Measurements from ENCODE around the gene COL5A1.

COL5A1 gene

DNA sequence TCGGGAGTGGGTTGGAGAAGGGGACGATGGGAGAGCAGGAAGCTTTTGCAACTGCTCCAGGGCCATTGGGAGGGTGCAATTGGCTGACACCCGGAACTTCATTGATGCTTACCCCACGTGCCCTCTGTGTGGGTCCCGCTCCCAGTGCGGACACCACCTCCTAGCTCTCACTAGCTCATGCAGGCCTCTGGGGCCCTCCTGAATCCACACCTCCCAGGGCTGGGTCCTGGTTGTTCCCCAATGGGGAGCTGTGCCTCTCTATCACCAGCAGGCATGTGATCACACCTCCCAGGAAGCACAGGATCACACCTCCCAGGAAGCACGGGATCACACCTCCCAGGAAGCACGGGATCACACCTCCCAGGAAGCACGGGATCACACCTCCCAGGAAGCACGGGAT, 206.9 kb downstream of the COL5A1 start:
- Histone ChIP-seq H3K27me3 (no peaks in the 10 kb centered on the region), H3K36me3 (peaks cover 9 to 15% (median 11%) of the 10 kb centered on the region in 3 donors), H3K27ac (no peak overlapping the region), H3K4me1 (no peaks in the 10 kb centered on the region), H3K4me3 (no peak overlapping the region), H3K9me3 (no peaks in the 10 kb centered on the region)
- intact Hi-C loops (cut with DNase I; ENCODE audit: low total_unique reads): no loop called here
- TF ChIP-seq, protein P1, sequence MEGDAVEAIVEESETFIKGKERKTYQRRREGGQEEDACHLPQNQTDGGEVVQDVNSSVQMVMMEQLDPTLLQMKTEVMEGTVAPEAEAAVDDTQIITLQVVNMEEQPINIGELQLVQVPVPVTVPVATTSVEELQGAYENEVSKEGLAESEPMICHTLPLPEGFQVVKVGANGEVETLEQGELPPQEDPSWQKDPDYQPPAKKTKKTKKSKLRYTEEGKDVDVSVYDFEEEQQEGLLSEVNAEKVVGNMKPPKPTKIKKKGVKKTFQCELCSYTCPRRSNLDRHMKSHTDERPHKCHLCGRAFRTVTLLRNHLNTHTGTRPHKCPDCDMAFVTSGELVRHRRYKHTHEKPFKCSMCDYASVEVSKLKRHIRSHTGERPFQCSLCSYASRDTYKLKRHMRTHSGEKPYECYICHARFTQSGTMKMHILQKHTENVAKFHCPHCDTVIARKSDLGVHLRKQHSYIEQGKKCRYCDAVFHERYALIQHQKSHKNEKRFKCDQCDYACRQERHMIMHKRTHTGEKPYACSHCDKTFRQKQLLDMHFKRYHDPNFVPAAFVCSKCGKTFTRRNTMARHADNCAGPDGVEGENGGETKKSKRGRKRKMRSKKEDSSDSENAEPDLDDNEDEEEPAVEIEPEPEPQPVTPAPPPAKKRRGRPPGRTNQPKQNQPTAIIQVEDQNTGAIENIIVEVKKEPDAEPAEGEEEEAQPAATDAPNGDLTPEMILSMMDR (IDR thresholded peaks at IDR 0.05): no peak
- no peak for DNase-seq

DNA sequence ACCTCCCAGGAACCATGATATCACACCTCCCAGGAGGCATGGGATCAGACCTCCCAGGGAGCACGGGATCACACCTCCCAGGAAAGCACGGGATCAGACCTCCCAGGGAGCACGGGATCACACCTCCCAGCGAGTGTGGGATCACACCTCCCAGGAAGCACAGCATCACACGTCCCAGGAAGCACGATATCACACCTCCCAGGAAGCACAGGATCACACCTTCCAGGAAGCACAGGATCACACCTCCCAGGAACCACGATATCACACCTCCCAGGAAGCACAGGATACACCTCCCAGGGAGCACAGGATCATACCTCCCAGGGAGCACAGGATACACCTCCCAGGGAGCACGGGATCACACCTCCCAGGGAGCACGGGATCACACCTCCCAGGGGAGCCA, 209.0 kb downstream of the COL5A1 start:
- H3K9me3 ChIP-seq: no peaks in the 10 kb centered on the region
- H3K4me3 ChIP-seq: no peak overlapping the region
- H3K27ac ChIP-seq: no peak overlapping the region
- no peaks in the 10 kb centered on the region for H3K4me1 ChIP-seq
- DNase-seq: peak; percentile 10 to 45
- no peaks in the 10 kb centered on the region for H3K36me3 ChIP-seq
- H3K27me3 ChIP-seq: no peaks in the 10 kb centered on the region
- intact Hi-C loops (cut with DNase I; ENCODE audit: low total_unique reads): no loop called here
- TF ChIP-seq, protein P1 (IDR thresholded peaks at IDR 0.05): no peak

DNA sequence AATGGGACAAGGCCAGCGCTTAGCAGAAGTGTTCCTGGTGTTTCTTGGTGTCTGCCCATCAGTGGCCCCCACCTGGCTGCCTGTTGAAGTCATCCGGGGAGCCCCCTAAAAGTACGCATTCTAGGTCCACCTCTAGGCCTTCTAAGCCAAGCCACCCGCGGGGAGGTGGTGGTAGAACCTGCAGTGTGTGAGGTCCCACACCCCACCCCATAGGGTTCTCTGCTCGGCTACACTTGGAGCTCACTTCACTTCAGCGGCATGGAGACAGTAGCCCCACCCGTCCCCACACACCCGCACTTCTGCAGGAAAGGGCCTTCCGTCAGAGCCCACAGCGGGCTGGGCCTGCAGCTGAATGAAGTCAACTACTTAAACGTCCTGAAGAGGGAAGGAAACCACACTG, 209.4 kb downstream of the COL5A1 start:
- Histone ChIP-seq H3K27ac (no peak overlapping the region), H3K27me3 (no peaks in the 10 kb centered on the region), H3K36me3 (no peaks in the 10 kb centered on the region), H3K9me3 (no peaks in the 10 kb centered on the region), H3K4me1 (no peaks in the 10 kb centered on the region), H3K4me3 (no peak overlapping the region)
- DNase-seq: peak; percentile 7 to 60
- TF ChIP-seq, protein P1 (IDR thresholded peaks at IDR 0.05): no peak
- intact Hi-C loops (cut with DNase I; ENCODE audit: low total_unique reads): no loop called here

DNA sequence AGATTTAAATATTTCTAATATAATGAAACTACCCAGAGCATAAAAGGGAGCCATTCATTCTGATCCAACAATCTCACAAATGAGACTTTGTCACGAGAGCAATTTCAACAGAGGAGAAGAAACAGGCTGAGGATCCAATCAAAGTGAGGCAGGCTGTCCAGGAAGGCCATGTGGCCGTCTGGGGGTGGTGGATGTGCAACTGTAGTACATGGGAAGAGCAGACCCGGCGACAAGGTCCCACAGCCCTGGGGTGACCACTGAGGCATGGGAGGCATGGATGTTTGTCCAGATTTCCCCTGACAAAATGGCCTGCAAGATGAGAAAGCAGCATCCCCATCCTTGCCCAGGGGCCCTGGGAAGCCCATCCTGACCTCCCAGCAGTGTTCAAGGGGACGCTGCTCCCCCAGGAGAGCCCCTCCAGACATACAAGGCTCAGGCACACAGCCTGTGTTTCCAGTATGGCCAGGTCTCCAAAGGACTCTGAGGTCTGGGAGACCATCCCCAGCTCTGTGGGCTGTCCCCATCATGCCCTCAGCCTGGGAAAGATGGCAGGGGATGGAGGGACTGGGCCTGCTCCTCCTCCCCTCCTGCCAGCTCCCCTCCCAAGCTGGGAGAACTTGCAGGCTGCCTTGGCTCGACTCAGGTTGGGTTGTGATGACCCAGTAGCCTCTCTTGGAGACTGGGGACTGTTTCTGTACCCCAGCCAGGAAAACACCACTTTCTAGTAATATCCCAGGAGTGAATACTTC, 211.5 kb downstream of the COL5A1 start:
- Histone ChIP-seq H3K27me3 (no peaks in the 10 kb centered on the region), H3K27ac (no peak overlapping the region), H3K36me3 (no peaks in the 10 kb centered on the region), H3K9me3 (no peaks in the 10 kb centered on the region), H3K4me3 (no peak overlapping the region), H3K4me1 (peaks cover 0 to 2% (median 0%) of the 10 kb centered on the region in 4 donors)
- TF ChIP-seq, protein P1 (IDR thresholded peaks at IDR 0.05): no peak
- DNase-seq: peak; percentile 7 to 51
- intact Hi-C loops (cut with DNase I; ENCODE audit: low total_unique reads): no loop called here

DNA sequence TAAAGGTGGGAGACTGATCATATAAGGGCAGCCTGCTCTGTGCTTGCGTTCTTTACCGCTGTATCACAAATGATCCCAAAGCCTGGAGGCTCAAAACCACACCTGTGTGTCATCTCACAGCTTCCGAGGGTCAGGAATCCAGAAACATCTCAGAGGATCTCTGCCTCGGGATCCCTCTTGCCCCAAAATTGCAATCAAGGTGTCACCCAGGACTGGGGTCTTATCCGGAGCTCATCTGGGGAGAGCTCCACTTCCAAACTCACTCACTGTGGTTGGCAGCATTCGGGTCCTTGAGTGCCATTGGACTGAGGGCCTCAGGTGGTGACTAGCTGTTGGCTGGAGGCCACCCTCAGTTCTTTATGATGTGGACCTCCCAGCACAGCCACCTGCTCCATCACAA, 212.3 kb downstream of the COL5A1 start:
- Histone ChIP-seq H3K36me3 (no peaks in the 10 kb centered on the region), H3K27ac (no peak overlapping the region), H3K9me3 (no peaks in the 10 kb centered on the region), H3K4me3 (no peak overlapping the region), H3K27me3 (no peaks in the 10 kb centered on the region), H3K4me1 (peaks cover 0 to 8% (median 0%) of the 10 kb centered on the region in 4 donors)
- peak; percentile 6 to 37 for DNase-seq
- intact Hi-C loops (cut with DNase I; ENCODE audit: low total_unique reads): no loop called here
- TF ChIP-seq, protein P1 (IDR thresholded peaks at IDR 0.05): no peak

Data from tibial artery (tissue), 4 donors.